Lung microvascular endothelial cell (primary cell): ENCODE data around the gene FRMD4A. TPM values are rescaled to one million over a fixed set of nuclear protein-coding genes. Genes with fewer than 3 reads are reported as not detected.

Experiments
- DNase-seq, 2 donors: peaks; one replicate each; pipeline versions ENCODE4 v3.0.0 to v3.0.0-alpha.2; 2010; ENCODE audit warnings: low read depth in 2 of 2
- total RNA-seq: library from RNA; depleted of rRNA; stranded (reverse); fragments of >200 nt; gene quantifications from 2 replicates; pipeline ENCODE4 v1.2.1, GENCODE V29; 2014

The FRMD4A gene
- total RNA-seq, 1 donor from 2014 or later = 9.7 TPM

GRCh38 chr10:14060320-14061070, 270.2 kb downstream of the FRMD4A start:
- DNase-seq = no peak

GRCh38 chr10:14056610-14057332, 274.0 kb downstream of the FRMD4A start:
- DNase-seq = no peak

DNA sequence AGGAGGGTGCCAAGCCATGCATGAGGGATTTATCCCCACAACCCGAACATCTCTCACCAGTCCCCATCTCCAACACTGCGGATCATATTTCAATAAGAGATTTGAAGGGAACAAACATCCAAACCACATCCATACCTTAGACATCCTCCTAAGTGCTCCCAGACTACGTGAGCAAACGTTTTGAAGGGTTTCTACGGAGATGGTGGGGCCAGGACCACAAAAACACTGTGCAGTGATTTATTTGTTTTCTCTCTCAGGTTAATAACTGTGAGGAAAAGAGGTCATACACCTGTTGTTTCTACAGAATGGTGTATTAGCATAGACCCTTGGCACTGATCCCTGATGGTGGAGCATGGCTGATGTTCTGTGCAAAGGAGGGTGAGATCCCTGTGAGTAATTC, 277.8 kb downstream of the FRMD4A start:
- peak in 1 of 2 donors; percentile 48 for DNase-seq

DNA sequence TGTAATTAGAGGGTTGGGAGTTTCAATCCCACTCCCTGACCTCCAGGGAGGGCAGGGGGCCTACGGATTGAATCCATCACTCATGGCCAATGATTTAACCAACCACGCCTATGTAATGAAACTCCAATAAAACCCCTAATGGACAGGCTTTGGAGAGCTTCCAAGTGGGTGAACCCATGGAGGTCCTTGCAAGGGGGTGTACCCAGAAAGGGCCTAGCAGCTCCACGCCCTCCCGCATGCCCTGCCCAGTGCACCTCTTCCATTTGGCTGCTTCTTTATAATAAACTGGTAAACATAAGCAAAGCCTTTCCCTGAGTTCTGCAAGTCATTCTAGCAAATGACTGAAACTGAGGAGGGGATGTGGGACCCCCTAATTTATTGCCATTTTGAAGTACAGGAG, 280.1 kb downstream of the FRMD4A start:
- DNase-seq = no peak

- DNase-seq = peak; percentile 46 to 93
Measured at GRCh38 chr10:14048930-14049613, 281.7 kb downstream of the FRMD4A start.

GRCh38 chr10:14047431-14047830, 283.3 kb downstream of the FRMD4A start:
- no peak for DNase-seq

GRCh38 chr10:14042051-14042450, 288.7 kb downstream of the FRMD4A start:
- DNase-seq = peak in 1 of 2 donors; percentile 11

- DNase-seq = peak; percentile 26 to 41
Measured at GRCh38 chr10:14040787-14041631, 289.7 kb downstream of the FRMD4A start.

GRCh38 chr10:14039968-14040668, 290.6 kb downstream of the FRMD4A start:
- no peak for DNase-seq

DNA sequence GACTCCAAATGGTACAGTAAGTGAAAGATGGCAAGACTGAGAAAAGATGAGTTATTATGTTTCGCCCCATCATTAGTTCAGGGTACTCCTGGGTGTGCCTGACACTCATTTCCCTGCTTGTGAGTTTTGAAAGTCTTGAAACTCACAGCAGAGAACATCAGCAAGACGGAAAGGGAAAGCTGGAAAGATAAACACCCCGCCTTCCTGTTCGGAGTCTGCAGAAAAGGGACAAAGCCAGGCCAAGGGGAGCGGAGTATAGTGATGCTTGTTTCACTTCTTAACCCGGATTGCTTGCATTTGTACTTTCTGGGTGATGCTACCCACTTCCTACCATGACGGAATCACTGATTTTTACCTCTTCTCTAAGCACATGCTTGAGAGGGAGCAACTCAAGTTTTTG, 294.5 kb downstream of the FRMD4A start:
- peak in 1 of 2 donors; percentile 65 for DNase-seq

DNA sequence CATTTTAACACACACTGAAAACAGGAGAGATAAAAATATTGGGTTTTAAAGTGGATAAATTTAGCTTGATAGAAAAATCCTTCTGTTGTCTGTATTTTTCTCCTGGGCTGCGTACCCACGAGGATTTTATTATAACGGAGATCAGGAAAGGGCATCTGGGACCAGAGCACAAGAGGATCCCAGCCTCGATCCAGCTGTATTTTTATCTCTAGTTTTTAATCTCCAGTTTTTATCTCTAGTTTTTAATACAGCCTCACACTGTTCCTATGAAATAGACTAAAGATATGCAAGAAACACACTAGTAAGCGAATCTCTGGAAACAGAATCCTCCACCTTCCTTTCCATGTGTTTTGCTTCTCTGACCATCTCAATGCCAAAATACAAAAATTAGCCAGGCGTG, 295.2 kb downstream of the FRMD4A start:
- DNase-seq = no peak

GRCh38 chr10:14032406-14032998, 298.2 kb downstream of the FRMD4A start:
- peak; percentile 58 to 67 for DNase-seq

DNA sequence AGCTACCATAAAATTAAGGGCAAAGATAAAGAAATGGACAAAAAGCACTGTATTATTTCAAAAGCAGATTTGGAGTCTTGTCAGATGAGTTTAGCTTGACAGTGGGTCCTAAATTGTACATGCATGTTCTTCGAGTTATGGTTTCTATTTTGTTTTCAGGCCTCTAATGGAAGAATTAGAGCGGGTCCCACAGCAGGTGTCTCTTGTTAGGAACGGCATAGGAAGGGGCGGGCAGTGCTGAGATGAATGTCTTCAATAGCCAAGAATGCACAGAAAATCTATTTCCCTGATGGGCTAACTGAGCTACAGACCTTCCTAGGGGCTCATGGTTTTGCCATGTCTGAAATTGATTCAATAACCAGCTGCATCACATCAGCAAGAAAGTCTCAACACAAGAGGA, 304.4 kb downstream of the FRMD4A start:
- DNase-seq = no peak

DNA sequence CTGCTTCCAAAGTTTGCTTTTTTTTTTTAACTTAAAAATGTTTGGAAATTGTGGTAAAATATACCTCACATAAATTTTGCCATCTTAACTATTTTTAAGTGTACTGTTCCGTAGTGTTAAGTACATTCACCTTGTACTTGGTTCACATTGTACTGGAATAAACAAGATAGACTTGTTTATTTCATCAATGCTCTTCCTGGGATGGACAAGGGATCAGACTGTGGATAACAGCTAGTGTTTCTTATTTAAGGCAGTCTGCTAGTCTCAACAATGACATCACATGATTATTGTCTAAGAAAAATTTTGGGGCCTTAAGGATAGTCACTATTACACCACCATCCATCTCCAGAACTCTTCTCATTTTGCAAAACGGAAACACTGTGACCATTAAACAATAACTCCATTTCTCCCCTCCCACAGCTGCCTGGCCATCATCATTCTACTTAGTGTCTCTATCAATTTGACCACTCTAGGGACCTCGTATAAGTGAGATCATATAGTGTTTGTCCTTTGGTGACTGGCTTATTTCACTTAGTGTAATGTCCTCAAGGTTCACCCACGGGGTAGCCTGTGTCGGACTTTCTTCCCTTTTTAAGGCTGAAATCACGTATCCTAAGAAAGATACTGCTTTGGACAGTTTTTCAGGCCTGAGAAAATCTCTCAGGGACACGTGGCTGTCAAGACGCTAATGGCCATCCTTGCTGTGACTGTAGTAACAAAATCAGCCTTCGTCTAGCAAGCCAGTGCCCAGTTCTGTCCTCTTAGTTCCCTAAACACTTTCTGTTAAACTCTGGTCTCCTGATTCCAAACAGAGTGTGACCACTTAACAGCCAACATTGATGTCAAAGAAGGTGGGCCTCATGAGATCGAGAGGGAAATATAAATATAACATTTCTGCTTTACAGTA, 305.2 kb downstream of the FRMD4A start:
- DNase-seq = no peak

GRCh38 chr10:14024329-14025202, 306.2 kb downstream of the FRMD4A start:
- DNase-seq = no peak

DNA sequence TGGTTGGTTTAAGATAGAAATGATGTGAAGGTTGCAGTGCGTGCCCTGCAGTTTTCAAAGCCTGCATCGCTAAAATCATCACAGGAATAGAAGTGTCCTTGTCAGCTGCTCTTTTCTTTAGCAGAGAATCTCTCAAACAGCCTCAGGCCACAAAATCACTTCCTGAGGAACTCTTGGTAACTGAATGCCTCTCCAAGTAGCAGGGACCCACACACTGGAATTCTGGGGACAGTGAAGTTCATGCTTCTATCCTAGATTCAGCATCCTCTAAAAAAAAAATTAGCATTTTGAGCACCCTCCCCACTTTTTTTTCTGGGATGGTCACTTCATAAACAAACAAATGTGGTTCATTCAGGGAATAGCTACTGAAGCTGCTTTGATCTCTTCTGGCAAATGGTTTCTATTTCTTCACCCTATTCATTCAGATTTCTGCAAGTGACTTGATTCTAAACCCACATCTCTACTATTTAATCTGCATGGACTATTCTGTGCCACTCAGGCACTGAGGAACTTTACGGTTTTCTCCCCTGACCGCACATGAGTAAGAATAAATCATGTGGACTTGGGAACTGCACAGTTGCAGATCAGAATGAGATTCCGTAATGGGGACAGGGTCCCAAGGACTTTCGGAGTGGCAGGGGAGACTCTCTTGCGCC, 306.9 kb downstream of the FRMD4A start:
- DNase-seq = no peak

DNA sequence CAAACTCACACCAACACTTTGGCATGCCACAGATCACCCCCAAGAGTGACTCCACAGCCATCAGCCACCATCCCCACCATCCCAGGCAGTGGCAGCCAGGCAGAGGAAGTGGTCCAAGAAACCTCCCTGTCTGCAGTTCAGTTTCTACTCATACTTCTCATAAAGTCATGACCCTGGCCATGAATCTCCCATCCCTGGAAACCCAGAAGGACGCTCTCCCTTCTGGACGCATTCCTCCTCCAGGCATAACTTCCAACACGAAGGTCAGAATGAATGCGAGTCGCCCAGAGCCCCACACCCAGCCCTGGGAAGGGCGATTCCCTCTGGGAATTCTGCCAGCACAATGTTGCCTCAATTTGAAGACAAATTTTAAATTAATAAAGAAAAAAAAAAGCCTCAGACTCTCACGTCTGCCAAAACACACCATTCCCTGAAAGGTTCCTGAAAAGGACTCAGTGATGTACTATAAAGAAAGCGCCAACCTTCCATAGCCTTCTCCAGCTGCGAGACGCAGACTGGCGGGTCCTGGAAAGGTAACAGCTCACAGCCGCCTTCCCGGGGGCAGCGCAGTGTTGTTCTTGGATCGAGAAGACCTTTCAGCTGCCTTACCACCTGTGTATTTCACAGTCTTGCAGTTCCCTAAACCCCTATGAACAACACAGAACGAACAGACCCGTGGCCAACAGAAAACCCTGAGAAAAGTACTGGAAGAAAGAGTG, 307.6 kb downstream of the FRMD4A start:
- DNase-seq = no peak
